GM19043 (cell line): Measurements from ENCODE around the gene MED27.
"Not testable (repeated sequence)": the region's sequence is repeated elsewhere in the genome, so short reads cannot be mapped to it uniquely, and the experiment has no call there.

Experiments
- ATAC-seq: cut with Tn5 transposase; IDR thresholded peaks from one replicate; pipeline ENCODE4 v1.9.1; 2021; ENCODE audit warnings: low read depth; ENCODE audit not compliant: unreplicated experiment

Gene MED27

DNA sequence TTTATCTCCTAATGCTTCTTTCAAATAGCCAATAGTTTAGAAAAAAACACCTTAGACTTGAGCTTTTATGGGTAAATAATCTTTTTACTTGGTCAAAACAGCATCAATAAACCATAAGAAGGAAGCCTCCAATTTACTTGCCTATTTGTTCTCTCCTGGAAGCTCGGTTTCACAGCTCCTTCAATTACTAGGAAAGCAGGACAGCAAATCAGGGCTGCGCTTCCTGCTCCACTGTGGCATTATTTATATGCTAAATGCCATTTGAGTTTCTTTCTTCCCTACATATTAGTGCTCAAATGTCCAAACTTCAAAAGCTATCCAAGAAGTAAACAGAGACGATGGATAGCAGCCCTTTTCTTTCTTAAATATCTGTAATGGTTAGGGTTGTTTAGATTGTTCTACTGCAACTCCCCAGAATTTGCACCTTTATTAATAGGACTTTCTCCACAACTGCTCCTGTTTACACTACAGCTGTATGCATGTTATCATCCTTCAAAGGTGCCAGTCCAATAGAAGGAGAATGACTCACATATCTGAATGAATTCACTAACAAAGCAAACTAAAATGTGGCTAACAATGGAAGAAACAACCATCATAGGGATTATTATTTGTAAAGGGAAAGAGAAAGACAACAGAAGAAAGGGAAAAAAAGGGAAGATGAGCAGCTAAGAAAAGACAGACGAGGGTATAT is 58.7 kb downstream of the MED27 start:
- no peak for ATAC-seq

DNA sequence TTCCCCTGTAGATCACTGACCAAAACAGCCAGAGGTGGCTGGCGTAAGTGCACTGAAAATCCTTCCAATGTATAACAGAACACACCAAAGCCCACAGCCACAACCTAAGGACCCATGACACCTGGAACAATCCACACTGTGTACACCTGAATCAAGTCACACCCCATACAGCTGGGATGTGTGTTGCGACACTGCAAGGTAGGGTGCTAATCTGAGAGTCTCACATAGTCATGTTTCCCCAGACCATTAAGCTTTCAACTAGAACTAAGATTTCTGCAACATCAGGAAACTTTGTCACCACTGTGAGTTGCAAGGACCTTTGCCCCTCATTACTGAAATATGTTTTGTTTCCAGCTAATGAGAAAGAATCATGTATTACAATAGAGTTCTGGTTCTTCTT is 59.4 kb downstream of the MED27 start:
- ATAC-seq = no peak

GRCh38 chr9:132019702-132020101 is 60.0 kb downstream of the MED27 start:
- ATAC-seq = no peak

- ATAC-seq = no peak
Observed at GRCh38 chr9:132018957-132019405, 60.7 kb downstream of the MED27 start.

- no peak for ATAC-seq
Observed at GRCh38 chr9:132016456-132016855, 63.2 kb downstream of the MED27 start.

DNA sequence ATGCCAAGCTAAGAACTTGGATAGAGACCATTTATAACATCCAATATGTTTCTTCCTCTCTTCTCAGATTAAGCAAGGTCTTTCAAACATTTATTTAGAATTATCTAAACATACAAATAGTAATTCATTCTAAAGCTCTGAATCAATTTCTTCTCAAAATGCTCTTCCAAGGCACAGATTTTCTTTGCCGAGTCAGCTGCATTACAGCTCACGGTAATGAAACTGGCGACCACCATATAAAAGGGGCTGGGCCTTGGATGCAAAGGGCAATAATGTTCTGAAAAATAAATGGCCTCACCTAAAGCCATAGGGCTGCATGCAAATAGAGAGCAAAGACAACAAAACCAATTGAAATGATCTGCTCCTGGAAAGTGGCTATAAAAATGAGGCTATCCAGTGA is 63.8 kb downstream of the MED27 start:
- ATAC-seq = no peak

DNA sequence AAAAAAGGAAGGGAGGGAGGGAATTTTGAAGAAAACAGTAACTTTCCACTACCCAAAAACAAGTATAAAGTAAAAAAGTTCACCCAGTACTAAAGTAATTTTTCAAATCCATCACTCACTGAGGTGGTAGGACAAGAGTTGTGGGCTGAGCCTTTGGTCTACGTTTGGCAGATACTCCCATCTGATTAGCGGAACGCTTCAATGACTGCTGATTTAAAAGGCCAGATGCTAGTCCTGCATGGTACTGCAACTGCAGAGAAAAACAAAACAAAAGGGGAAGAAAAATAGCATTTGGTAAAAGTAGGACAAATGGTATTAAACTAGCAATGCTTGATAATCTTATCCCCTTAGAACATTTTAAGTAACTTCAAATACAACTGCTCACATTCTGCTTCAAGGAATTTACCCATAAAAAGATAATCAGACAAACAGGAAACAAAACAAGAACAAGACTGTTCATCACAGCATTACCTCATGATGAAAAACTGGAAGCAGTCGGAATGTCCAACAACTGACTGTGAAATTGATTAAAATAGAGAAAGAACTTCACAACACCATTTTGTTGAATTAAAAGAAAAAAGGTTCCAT is 65.4 kb downstream of the MED27 start:
- ATAC-seq = no peak

- no peak for ATAC-seq
Observed at GRCh38 chr9:132012704-132013357, 66.8 kb downstream of the MED27 start.

- no peak for ATAC-seq
Observed at GRCh38 chr9:132011896-132012295, 67.8 kb downstream of the MED27 start.

GRCh38 chr9:132011309-132011708 is 68.4 kb downstream of the MED27 start:
- ATAC-seq = no peak

DNA sequence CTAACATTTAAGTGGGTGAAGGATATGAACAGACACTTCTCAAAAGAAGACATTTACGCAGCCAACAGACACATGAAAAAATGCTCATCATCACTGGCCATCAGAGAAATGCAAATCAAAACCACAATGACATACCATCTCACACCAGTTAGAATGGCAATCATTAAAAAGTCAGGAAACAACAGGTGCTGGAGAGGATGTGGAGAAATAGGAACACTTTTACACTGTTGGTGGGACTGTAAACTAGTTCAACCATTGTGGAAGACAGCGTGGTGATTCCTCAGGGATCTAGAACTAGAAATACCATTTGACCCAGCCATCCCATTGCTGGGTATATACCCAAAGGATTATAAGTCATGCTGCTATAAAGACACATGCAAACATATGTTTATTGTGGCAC is 69.5 kb downstream of the MED27 start:
- ATAC-seq = not testable (repeated sequence)

DNA sequence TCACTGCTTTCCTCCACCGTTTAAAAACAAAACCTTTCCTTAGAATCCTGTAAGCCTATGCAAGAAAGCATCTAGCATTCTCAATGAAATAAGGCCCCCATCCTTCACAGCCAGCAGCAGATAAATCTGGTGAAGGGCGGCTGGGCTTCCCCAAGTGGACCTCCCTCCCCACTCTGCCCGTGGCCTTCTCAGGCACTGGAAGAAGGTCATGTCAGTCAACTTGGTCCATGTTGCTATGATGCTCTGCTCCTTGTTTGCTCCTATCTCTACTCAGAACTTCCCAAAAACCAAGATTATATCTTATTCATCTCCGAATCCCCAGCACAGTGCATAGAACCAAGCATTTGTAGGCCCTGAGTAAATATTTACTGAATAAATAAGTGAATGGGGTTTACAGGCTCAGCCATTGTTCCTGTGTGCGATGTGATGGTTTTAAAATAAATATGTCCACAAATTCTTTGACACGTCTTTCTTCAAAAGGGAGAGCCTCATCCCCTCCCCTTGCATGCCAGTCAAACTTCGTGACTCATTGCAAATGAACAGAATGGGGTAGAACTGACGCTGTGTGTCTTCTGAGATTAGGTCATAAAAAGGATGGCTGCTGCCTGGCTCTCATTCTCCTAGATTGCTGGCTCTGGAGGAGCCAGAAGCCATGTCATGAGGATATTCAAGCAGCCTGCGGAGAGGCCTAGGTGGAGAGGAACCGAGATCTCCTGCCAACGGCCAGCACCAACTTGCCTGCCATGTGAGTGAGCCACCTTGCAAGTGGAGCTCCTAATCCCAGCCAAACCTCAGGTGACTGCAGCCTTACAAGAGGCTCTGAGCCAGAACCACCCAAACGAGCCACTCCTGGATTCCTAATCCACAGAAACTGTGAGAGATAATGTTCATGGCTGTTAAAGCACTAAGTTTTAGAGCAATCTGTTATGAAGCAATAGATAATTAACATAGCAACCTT is 70.5 kb downstream of the MED27 start:
- no peak for ATAC-seq

- ATAC-seq = no peak
Observed at GRCh38 chr9:132008184-132008803, 71.4 kb downstream of the MED27 start.

- no peak for ATAC-seq
Observed at GRCh38 chr9:132007371-132008025, 72.2 kb downstream of the MED27 start.

- ATAC-seq = no peak
Observed at GRCh38 chr9:132006677-132007370, 72.8 kb downstream of the MED27 start.

- no peak for ATAC-seq
Observed at GRCh38 chr9:132005899-132006298, 73.8 kb downstream of the MED27 start.

DNA sequence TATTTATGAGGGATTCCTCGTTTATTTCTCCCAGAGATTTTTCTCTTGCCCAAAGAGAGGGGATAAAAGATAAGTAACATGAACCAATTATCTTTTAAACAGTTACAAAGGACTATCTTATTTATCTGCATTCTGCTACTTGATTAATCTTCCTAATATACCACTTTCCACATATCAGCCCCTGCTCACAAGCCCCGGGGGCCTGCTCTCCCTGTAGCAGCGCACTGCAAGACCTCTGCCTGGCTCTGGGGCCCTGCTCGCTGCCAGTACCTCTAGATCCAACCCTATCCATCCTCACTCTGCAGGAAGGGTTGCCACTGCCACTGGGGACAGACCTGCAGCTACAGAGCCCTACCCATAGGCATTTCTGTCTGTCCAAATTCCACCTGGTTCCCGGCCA is 75.3 kb downstream of the MED27 start:
- ATAC-seq = no peak

- no peak for ATAC-seq
Observed at GRCh38 chr9:132003896-132004295, 75.8 kb downstream of the MED27 start.

DNA sequence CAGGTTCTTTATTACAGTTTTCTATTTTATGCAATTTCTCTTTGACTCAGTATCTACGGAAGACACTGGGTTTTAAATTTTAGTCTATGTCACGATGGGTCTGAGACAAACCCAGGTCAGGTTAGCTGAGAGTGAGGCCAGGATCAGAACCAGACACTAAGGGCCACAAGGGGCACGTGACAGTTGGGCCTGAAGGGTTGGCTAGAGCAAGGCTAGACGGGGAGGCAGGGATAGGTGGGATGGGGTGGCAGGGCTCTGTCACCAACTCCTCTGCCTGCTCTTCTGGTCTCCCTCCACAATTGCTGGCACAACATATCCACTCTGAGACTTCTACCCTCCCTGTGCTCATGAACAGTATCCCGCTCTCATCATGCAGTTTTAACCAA is 76.4 kb downstream of the MED27 start:
- no peak for ATAC-seq
